ENCODE data around the gene VEGFD.

DNA sequence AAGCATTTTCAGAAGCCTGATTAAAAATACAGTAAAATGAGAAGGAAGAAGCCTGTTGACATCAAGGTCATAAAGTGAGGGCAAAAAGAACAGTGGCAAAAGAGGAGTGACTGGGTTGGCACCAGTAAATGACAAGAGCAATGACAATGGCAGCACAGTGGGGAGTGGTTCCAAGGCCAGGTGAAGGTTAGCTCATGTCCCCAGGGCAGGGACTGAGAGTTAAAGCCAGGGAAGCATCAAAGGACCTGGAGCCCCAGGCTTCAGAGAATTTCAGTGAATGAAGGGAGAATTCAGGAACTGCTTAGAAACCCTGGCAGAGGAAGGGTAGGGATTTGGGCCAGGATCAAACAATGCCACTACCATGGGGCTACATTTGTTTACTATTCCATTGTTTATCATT is 40.1 kb downstream of the VEGFD start:
- TF ChIP-seq PCBP2 (optimal IDR thresholded peaks at IDR 0.05; ENCODE audit: low read depth, low read length, poor library complexity, severe bottlenecking) (no peak), TARDBP (CRISPR knock-in tag; IDR thresholded peaks at IDR 0.05) (no peak), HNRNPK (IDR thresholded peaks at IDR 0.05; ENCODE audit: low read depth, low read length, poor library complexity, severe bottlenecking) (no peak), ZNF660 (CRISPR knock-in tag; IDR thresholded peaks at IDR 0.05; ENCODE audit: borderline replicate concordance, low read depth) (no peak), PHF20 (CRISPR knock-in tag; IDR thresholded peaks at IDR 0.05) (no peak), MEIS2 (CRISPR knock-in tag; IDR thresholded peaks at IDR 0.05) (no peak)
